Measurements from ENCODE around the gene RNU6-1. TPM values are rescaled to one million over a fixed set of nuclear protein-coding genes. Genes with fewer than 3 reads are reported as not detected.

Gene RNU6-1
- total RNA-seq, 4 donors from 2014 or later, result not detected

GRCh38 chr15:67883234-67883773 lies 43.5 kb upstream of the RNU6-1 start:
- WGBS, 2 donors, result 59 to 69% methylated on average over 10 of the region's 10 CpGs
- H3K4me3 ChIP-seq (ENCODE audit: low read depth, poor library complexity, severe bottlenecking), result no peak overlapping the region

GRCh38 chr15:67882487-67883233 lies 42.8 kb upstream of the RNU6-1 start:
- H3K4me3 ChIP-seq (ENCODE audit: low read depth, poor library complexity, severe bottlenecking), result no peak overlapping the region
- TF ChIP-seq POLR2A (IDR thresholded peaks at IDR 0.05) (no peak), CTCF (IDR thresholded peaks at IDR 0.05) (no peak)
- WGBS, 2 donors, result 63 to 75% methylated on average over 8 of the region's 8 CpGs
- DNase-seq (ENCODE audit: low spot score in 2 of 2), result peak in 1 of 2 donors; percentile 82
- intact Hi-C loops (cut with DNase I; ENCODE audit: low total_unique reads), result no loop called here

More at GRCh38 chr15:67883234-67883773, 43.5 kb upstream of the RNU6-1 start:
- TF ChIP-seq POLR2A (IDR thresholded peaks at IDR 0.05) (no peak), CTCF (IDR thresholded peaks at IDR 0.05) (no peak)
- DNase-seq (ENCODE audit: low spot score in 2 of 2), result peak in 1 of 2 donors; percentile 61
- intact Hi-C loops (cut with DNase I; ENCODE audit: low total_unique reads), result no loop called here

GRCh38 chr15:67880651-67881182 lies 40.9 kb upstream of the RNU6-1 start:
- intact Hi-C loops (cut with DNase I; ENCODE audit: low total_unique reads), result no loop called here
- 45 to 61% methylated on average over 3 of the region's 3 CpGs for WGBS, 2 donors
- peak; percentile 37 to 50 for DNase-seq (ENCODE audit: low spot score in 2 of 2)
- no peak overlapping the region for H3K4me3 ChIP-seq (ENCODE audit: low read depth, poor library complexity, severe bottlenecking)
- TF ChIP-seq POLR2A (IDR thresholded peaks at IDR 0.05), result no peak
- no peak for TF ChIP-seq CTCF (IDR thresholded peaks at IDR 0.05)

GRCh38 chr15:67879440-67880129 lies 39.7 kb upstream of the RNU6-1 start:
- H3K4me3 ChIP-seq (ENCODE audit: low read depth, poor library complexity, severe bottlenecking), result no peak overlapping the region
- TF ChIP-seq CTCF (IDR thresholded peaks at IDR 0.05), result no peak
- no peak for TF ChIP-seq POLR2A (IDR thresholded peaks at IDR 0.05)
- DNase-seq (ENCODE audit: low spot score in 2 of 2), result peak in 1 of 2 donors; percentile 42
- intact Hi-C loops (cut with DNase I; ENCODE audit: low total_unique reads), result no loop called here
- 90% methylated on average over 11 of the region's 11 CpGs for WGBS, 2 donors

GRCh38 chr15:67878712-67879206 lies 38.9 kb upstream of the RNU6-1 start:
- no peak overlapping the region for H3K4me3 ChIP-seq (ENCODE audit: low read depth, poor library complexity, severe bottlenecking)
- intact Hi-C loops (cut with DNase I; ENCODE audit: low total_unique reads), result no loop called here
- 89 to 95% methylated on average over 2 of the region's 2 CpGs for WGBS, 2 donors
- DNase-seq (ENCODE audit: low spot score in 2 of 2), result no peak
- TF ChIP-seq POLR2A (IDR thresholded peaks at IDR 0.05), result no peak
- no peak for TF ChIP-seq CTCF (IDR thresholded peaks at IDR 0.05)
